Coronary artery (tissue), 2 donors: ENCODE results near the gene PM20D2.

ENCODE experiments used
- DNase-seq: peaks from one replicate; pipeline ENCODE4 v3.0.0-alpha.2; 2017; ENCODE audit warnings: low spot score
- H3K27ac ChIP-seq, 2 donors: fragments of 200-600 bp; sonication (generic); one replicate each; pipeline ENCODE4 v1.5.1; 2016 to 2019
- H3K4me3 ChIP-seq: fragments of 200-600 bp; sonication (generic); 2 replicates; pipeline ENCODE4 v1.5.1; 2016; ENCODE audit warnings: mild to moderate bottlenecking, moderate library complexity
- TF ChIP-seq, protein P1 (sequence below): fragments of 200-600 bp; sonication (generic); IDR thresholded peaks from one replicate; pipeline ENCODE4 v1.5.1; 2019; ENCODE audit warnings: antibody characterized with exemption

The PM20D2 gene

DNA sequence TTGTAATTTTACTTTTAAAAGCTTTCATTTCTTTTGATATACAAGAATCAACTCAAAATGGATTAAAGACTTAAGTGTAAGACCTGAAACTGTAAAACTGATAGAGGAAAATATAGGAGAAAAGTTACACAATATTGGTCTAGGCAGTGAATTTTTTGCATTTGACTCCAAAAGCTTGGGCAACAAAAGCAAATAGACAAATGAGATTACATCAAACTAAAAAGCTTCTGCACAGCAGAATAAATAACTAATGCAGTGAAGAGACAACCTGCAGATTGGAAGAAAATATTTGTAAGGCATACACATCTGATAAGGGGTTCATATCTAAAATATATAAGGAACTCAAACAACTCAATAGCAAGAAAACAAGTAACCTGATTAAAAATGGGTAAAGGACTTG lies 68.3 kb downstream of the PM20D2 start:
- H3K27ac ChIP-seq: no peak overlapping the region
- no peak overlapping the region for H3K4me3 ChIP-seq
- DNase-seq: no peak
- TF ChIP-seq, protein P1, sequence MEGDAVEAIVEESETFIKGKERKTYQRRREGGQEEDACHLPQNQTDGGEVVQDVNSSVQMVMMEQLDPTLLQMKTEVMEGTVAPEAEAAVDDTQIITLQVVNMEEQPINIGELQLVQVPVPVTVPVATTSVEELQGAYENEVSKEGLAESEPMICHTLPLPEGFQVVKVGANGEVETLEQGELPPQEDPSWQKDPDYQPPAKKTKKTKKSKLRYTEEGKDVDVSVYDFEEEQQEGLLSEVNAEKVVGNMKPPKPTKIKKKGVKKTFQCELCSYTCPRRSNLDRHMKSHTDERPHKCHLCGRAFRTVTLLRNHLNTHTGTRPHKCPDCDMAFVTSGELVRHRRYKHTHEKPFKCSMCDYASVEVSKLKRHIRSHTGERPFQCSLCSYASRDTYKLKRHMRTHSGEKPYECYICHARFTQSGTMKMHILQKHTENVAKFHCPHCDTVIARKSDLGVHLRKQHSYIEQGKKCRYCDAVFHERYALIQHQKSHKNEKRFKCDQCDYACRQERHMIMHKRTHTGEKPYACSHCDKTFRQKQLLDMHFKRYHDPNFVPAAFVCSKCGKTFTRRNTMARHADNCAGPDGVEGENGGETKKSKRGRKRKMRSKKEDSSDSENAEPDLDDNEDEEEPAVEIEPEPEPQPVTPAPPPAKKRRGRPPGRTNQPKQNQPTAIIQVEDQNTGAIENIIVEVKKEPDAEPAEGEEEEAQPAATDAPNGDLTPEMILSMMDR: no peak
